Progenitor cell of endocrine pancreas (in vitro differentiated cells): ENCODE measurements around the gene MRGPRD. TPM values are rescaled to one million over a fixed set of nuclear protein-coding genes. Genes with fewer than 3 reads are reported as not detected.

Experiments used
- DNase-seq: peaks from one replicate; pipeline ENCODE4 v3.0.0; 2021; ENCODE audit warnings: low spot score; ENCODE audit not compliant: unreplicated experiment
- H3K27ac Mint-ChIP-seq: 2 replicates; pipeline ENCODE4 v1.8.0; 2021; ENCODE audit warnings: mild to moderate bottlenecking, moderate library complexity, mixed read lengths
- H3K27me3 Mint-ChIP-seq: 2 replicates; pipeline ENCODE4 v1.8.0; 2021; ENCODE audit warnings: mixed read lengths
- H3K36me3 Mint-ChIP-seq: 2 replicates; pipeline ENCODE4 v1.8.0; 2022; ENCODE audit warnings: mixed read lengths; ENCODE audit not compliant: insufficient read depth
- H3K4me1 Mint-ChIP-seq: 2 replicates; pipeline ENCODE4 v1.8.0; 2021; ENCODE audit warnings: low read depth, mixed read lengths
- H3K4me3 Mint-ChIP-seq: 2 replicates; pipeline ENCODE4 v1.8.0; 2021; ENCODE audit warnings: low read depth, mild to moderate bottlenecking, moderate library complexity, mixed read lengths
- H3K9me3 Mint-ChIP-seq: 2 replicates; pipeline ENCODE4 v1.8.0; 2021; ENCODE audit warnings: low read depth, mixed read lengths
- CTCF ChIP-seq: fragments of 200-600 bp; sonication (generic); IDR thresholded peaks from one replicate; pipeline ENCODE4 v1.5.0; 2021; ENCODE audit warnings: antibody characterized with exemption, mild to moderate bottlenecking; ENCODE audit not compliant: unreplicated experiment
- total RNA-seq: library from RNA; stranded (reverse); gene quantifications from 2 replicates; pipeline ENCODE4 v1.2.1, GENCODE V29; 2021

Gene MRGPRD
- total RNA-seq, 1 donor from 2014 or later, result not detected

DNA sequence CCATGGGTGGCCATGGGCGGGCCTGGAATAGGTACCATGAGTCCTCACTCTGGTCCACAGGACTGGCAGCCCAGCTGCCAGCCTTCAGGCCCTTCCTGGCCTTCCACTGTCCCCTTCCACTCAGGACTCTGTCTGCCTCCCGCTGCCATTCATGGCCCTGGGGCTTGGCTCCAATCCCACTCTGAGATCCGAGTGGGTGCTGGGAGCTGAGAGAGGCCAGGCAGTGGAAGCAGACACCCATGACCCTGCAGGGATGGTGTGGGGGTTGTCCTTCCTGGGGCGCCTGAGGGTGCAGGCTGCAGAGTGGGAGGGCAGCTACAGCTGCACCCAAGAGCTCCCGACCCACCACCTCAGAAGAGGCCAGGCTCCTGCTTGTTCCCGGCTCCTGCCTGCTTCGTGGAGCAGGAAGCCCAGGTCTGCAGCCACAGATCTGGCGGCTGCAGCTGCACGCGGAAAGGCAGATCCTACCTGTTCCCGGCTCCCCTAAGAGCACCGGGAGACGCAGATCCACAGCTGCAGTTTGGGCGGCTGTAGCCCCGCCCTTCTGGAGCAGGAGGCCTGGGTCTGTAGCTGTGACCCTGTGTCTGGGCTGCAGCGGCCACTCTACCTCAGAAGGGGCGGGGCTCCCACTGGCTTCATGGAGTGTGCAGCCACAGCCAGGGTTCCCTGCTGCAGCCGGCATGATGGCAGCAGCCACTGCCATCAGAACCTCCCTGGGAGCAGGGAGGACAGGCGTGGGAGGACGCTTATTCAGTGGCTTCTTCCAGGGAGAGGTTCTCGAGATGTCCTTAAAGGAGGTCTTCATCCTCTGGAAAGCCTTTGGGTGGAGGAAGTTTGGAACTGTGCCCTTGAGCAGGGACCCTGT lies 49.6 kb downstream of the MRGPRD start:
- no peaks in the 10 kb centered on the region for H3K27me3 Mint-ChIP-seq
- H3K4me3 Mint-ChIP-seq, result no peak overlapping the region

More for the DNA sequence above, 49.6 kb downstream of the MRGPRD start:
- H3K4me1 Mint-ChIP-seq, result no peaks in the 10 kb centered on the region
- no peaks in the 10 kb centered on the region for H3K9me3 Mint-ChIP-seq
- H3K27ac Mint-ChIP-seq, result no peak overlapping the region
- peaks cover 25% of the 10 kb centered on the region for H3K36me3 Mint-ChIP-seq
- TF ChIP-seq CTCF, result no peak
- DNase-seq, result no peak

Other genes with a start within 250 kb of the MRGPRD start
- gene TESMIN, start 229.5 kb downstream of the MRGPRD start, total RNA-seq, result 24.2 and 26.6 TPM in 2 replicates
- 3.8 and 5.7 TPM in 2 replicates for gene CPT1A, start 139.1 kb downstream of the MRGPRD start, total RNA-seq
- 51.4 and 54.0 TPM in 2 replicates for gene MRPL21, start 77.2 kb downstream of the MRGPRD start, total RNA-seq
- gene IGHMBP2, start 77.1 kb downstream of the MRGPRD start, total RNA-seq, result 30.6 and 30.8 TPM in 2 replicates
- 0.24 and 0.41 TPM in 2 replicates for gene MRGPRF, start 32.3 kb upstream of the MRGPRD start, total RNA-seq
- 19.7 and 20.9 TPM in 2 replicates for gene TPCN2, start 67.9 kb upstream of the MRGPRD start, total RNA-seq
- 0.65 and 1.2 TPM in 2 replicates for gene SMIM38, start 174.9 kb upstream of the MRGPRD start, total RNA-seq